Type B pancreatic cell (in vitro differentiated cells): ENCODE measurements around the gene MEIS2. TPM values are rescaled to one million over a fixed set of nuclear protein-coding genes. Genes with fewer than 3 reads are reported as not detected.

Experiments used
- DNase-seq: peaks from one replicate; pipeline ENCODE4 v3.0.0; 2021; ENCODE audit warnings: mixed read lengths; ENCODE audit not compliant: unreplicated experiment; ENCODE audit errors: extremely low spot score
- H3K27ac Mint-ChIP-seq: 2 replicates; pipeline ENCODE4 v1.8.0; 2021; ENCODE audit warnings: mild to moderate bottlenecking, mixed read lengths
- H3K27me3 Mint-ChIP-seq: 2 replicates; pipeline ENCODE4 v1.8.0; 2021; ENCODE audit warnings: mixed read lengths
- H3K36me3 Mint-ChIP-seq: 2 replicates; pipeline ENCODE4 v1.8.0; 2021; ENCODE audit warnings: mixed read lengths
- H3K4me1 Mint-ChIP-seq: one replicate; pipeline ENCODE4 v1.8.0; 2021; ENCODE audit warnings: mixed read lengths; ENCODE audit not compliant: unreplicated experiment
- H3K4me3 Mint-ChIP-seq: 2 replicates; pipeline ENCODE4 v1.8.0; 2021; ENCODE audit warnings: mild to moderate bottlenecking, mixed read lengths
- H3K9me3 Mint-ChIP-seq: 2 replicates; pipeline ENCODE4 v1.8.0; 2021; ENCODE audit warnings: mixed read lengths
- total RNA-seq: library from RNA; stranded (reverse); gene quantifications from 2 replicates; pipeline ENCODE4 v1.2.1, GENCODE V29; 2021; ENCODE audit warnings: low replicate concordance
- TF ChIP-seq, protein P1 (sequence below): fragments of 200-600 bp; sonication (generic); conservative IDR thresholded peaks from 2 replicates; pipeline ENCODE4 v1.5.0; 2021; ENCODE audit warnings: antibody characterized with exemption, mild to moderate bottlenecking

MEIS2 gene
- total RNA-seq, 1 donor from 2014 or later, result 211 TPM

DNA sequence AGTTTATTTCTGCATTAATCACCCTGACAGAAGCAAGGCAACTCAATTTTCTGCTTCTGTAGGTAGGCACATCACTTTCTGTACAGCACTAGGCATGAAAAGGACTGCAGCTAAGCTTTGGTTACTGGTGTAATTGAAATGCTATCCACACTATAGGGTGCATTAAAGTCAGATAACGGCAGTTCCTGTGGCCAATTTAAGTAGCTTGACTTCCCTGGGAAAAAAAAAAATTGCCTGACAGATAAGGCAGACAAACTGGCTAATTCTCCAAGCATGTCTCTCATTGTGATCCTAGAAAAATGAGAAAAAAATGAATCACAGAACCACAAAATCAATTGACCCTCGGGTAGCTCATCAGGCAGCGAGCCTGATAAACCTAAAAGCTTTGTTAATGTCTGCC, 151.4 kb downstream of the MEIS2 start:
- no peak overlapping the region for H3K27ac Mint-ChIP-seq
- TF ChIP-seq, protein P1, sequence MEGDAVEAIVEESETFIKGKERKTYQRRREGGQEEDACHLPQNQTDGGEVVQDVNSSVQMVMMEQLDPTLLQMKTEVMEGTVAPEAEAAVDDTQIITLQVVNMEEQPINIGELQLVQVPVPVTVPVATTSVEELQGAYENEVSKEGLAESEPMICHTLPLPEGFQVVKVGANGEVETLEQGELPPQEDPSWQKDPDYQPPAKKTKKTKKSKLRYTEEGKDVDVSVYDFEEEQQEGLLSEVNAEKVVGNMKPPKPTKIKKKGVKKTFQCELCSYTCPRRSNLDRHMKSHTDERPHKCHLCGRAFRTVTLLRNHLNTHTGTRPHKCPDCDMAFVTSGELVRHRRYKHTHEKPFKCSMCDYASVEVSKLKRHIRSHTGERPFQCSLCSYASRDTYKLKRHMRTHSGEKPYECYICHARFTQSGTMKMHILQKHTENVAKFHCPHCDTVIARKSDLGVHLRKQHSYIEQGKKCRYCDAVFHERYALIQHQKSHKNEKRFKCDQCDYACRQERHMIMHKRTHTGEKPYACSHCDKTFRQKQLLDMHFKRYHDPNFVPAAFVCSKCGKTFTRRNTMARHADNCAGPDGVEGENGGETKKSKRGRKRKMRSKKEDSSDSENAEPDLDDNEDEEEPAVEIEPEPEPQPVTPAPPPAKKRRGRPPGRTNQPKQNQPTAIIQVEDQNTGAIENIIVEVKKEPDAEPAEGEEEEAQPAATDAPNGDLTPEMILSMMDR, result no peak
- no peaks in the 10 kb centered on the region for H3K9me3 Mint-ChIP-seq
- H3K4me1 Mint-ChIP-seq, result peaks cover 70% of the 10 kb centered on the region
- no peaks in the 10 kb centered on the region for H3K27me3 Mint-ChIP-seq
- H3K4me3 Mint-ChIP-seq, result no peak overlapping the region
- H3K36me3 Mint-ChIP-seq, result peaks cover 51% of the 10 kb centered on the region
- DNase-seq, result no peak

DNA sequence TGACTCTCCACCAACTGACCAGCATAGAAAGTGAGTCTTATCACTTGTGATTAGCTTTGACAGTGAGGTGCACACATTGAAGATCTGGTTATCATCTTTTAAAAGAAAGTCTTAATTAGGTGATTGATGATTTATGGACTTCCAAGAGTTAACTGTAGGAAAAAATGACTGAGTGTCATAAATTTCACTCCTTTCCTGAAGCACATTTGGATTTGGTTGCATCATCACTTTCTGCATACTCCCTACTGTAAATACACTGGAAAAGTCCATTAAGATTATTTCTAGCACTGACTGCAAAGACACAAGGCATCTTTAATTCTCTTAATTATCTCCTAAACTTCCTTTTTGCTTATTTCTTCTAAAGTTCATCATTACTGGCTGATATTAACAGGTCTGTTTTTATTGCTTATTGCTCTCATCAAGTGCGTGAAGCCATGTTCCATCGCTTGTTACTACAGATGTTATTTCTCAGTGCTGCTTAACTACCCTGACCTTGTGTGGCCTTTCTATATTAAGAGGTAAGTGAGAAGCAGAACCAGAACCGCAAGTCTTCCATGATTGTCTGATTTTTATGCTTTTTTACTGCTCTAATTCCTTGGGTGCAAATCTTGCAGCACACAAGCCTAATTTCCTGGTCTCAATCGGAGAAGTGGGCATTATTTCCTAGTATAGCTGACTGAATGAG, 153.2 kb downstream of the MEIS2 start:
- Mint-ChIP-seq H3K4me1 (peaks cover 70% of the 10 kb centered on the region), H3K27ac (no peak overlapping the region), H3K27me3 (no peaks in the 10 kb centered on the region), H3K36me3 (peaks cover 63% of the 10 kb centered on the region), H3K4me3 (peak overlapping the region; percentile 7), H3K9me3 (no peaks in the 10 kb centered on the region)
- DNase-seq, result no peak
- TF ChIP-seq, protein P1, result no peak

DNA sequence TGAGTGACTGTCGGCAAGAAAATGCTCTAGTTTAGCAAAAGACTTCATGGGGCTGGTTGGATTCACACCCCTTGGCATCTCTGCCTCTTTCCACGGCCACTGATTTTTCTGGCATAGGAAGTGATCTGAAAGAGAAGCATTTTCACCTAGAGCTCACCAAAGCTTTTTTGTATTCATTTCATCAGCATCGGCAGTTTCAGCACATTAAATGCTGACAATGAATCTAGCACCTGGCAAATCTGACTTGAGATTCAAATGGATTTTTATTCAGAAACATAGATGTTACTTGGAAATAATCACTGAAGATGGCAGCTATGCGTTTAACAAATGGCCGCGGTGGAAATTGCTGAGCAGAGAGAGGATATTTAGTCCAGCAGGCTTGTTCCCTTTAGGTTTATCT, 155.9 kb downstream of the MEIS2 start:
- no peak overlapping the region for H3K27ac Mint-ChIP-seq

DNA sequence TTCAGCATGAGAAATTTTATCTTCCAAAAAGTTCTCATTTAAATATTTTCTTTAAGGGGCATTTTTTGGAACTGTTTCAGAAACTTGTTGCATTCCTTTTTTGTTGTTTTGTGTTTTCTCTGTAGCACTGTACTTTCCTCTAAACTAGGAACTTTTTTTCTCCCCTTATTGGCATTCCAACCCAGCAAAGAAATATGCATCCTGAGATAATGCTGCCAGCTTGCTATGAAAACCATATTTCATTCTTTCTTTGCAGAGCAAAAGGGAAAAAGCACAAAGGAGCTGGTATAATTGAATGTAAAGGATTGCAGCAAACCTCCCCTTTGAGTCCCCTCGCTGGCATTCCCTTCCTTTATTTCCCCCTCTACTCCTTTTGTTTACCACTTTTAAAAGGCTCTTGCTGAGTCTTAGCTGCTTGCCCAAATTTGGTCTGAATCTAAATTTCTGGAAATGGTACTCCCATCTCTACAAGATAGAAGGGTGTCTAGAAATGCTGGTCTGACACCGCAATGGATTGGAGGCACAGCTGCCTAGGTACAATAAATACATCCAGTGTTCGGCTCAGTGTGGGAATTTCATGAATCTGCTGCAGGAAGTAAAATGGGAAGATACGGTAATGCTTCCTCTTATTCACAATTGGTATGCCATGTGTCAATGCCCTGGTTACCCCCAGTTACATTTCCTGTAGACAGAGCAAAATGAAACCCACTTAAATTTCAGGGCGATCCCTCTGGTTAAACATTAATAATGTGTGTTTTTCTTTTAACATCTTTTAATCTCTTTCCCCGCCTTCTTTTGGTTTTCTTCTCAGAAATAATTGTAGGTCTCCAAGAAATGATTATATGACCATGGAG, 156.6 kb downstream of the MEIS2 start:
- Mint-ChIP-seq H3K36me3 (peaks cover 76% of the 10 kb centered on the region), H3K27ac (no peak overlapping the region), H3K9me3 (no peaks in the 10 kb centered on the region), H3K4me3 (no peak overlapping the region), H3K4me1 (peaks cover 65% of the 10 kb centered on the region), H3K27me3 (no peaks in the 10 kb centered on the region)
- no peak for DNase-seq
- TF ChIP-seq, protein P1, result no peak

More for the DNA sequence above, 155.9 kb downstream of the MEIS2 start:
- TF ChIP-seq, protein P1, result no peak
- no peak for DNase-seq
- Mint-ChIP-seq H3K36me3 (peaks cover 73% of the 10 kb centered on the region), H3K9me3 (no peaks in the 10 kb centered on the region), H3K4me1 (peaks cover 67% of the 10 kb centered on the region), H3K4me3 (no peak overlapping the region), H3K27me3 (no peaks in the 10 kb centered on the region)

DNA sequence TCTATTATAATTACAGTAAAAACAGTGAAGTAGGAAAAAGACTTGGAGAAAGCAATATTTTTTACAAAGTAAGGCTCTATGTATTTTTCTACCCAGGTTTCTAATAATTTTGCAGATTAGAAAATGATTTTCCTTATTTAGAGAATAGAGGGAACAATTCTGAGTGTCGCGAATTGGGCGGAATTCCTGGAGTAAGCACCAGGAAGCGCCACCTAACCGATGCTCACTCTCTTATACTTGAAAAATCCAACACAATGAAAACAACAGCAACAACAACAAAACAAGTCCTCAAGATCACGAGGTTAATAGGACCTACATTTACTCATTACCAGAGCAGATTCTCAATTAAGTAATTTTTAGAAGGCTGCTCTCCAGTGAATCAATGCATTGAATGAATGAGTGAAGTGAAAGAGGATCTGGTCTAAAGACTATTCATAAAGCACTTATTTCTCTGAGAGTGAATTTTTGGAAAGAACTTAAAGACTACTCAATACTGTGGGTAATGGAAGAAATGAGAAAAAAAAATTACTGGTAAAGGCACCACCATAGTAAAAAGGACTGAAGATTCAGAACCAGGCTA, 158.0 kb downstream of the MEIS2 start:
- H3K9me3 Mint-ChIP-seq, result no peaks in the 10 kb centered on the region
- no peaks in the 10 kb centered on the region for H3K27me3 Mint-ChIP-seq
- no peak for DNase-seq
- peaks cover 69% of the 10 kb centered on the region for H3K36me3 Mint-ChIP-seq
- TF ChIP-seq, protein P1, result no peak
- H3K27ac Mint-ChIP-seq, result no peak overlapping the region
- no peak overlapping the region for H3K4me3 Mint-ChIP-seq
- peaks cover 58% of the 10 kb centered on the region for H3K4me1 Mint-ChIP-seq
